ENCODE results near the gene PKM. TPM values are rescaled to one million over a fixed set of nuclear protein-coding genes. Genes with fewer than 3 reads are reported as not detected.

Gene PKM
- total RNA-seq, 1 donor from 2014 or later = 714 TPM

- peak; percentile 63 for DNase-seq
Measured at GRCh38 chr15:72155003-72155621, 75.9 kb downstream of the PKM start.

- DNase-seq = no peak
Measured at GRCh38 chr15:72154316-72154715, 76.7 kb downstream of the PKM start.

GRCh38 chr15:72153269-72154000 is 77.6 kb downstream of the PKM start:
- DNase-seq = peak; percentile 43

Other genes starting within 250 kb of the PKM start
- 33.2 and 44.9 TPM in 2 replicates for gene MYO9A, start 113.0 kb downstream of the PKM start, total RNA-seq
- gene SENP8, start 112.8 kb downstream of the PKM start, total RNA-seq = 1.2 and 2.7 TPM in 2 replicates
- 0.14 and 0.17 TPM in 2 replicates for gene GRAMD2A, start 33.4 kb downstream of the PKM start, total RNA-seq
- gene PARP6, start 41.4 kb upstream of the PKM start, total RNA-seq = 11.4 and 15.7 TPM in 2 replicates
- 0.17 TPM in 1 of 2 replicates, not detected in the other for gene CELF6, start 89.0 kb upstream of the PKM start, total RNA-seq
- 62.9 and 72.8 TPM in 2 replicates for gene HEXA, start 144.8 kb upstream of the PKM start, total RNA-seq
- not detected in 2 replicates for gene TMEM202, start 167.1 kb upstream of the PKM start, total RNA-seq
- gene ARIH1, start 243.1 kb upstream of the PKM start, total RNA-seq = 38.6 and 50.4 TPM in 2 replicates

Data from dermis blood vessel endothelial cell (primary cell).